ENCODE data around the gene SHF. TPM values are rescaled to one million over a fixed set of nuclear protein-coding genes. Genes with fewer than 3 reads are reported as not detected.

Gene SHF
- total RNA-seq, 1 donor: 3.3 TPM

DNA sequence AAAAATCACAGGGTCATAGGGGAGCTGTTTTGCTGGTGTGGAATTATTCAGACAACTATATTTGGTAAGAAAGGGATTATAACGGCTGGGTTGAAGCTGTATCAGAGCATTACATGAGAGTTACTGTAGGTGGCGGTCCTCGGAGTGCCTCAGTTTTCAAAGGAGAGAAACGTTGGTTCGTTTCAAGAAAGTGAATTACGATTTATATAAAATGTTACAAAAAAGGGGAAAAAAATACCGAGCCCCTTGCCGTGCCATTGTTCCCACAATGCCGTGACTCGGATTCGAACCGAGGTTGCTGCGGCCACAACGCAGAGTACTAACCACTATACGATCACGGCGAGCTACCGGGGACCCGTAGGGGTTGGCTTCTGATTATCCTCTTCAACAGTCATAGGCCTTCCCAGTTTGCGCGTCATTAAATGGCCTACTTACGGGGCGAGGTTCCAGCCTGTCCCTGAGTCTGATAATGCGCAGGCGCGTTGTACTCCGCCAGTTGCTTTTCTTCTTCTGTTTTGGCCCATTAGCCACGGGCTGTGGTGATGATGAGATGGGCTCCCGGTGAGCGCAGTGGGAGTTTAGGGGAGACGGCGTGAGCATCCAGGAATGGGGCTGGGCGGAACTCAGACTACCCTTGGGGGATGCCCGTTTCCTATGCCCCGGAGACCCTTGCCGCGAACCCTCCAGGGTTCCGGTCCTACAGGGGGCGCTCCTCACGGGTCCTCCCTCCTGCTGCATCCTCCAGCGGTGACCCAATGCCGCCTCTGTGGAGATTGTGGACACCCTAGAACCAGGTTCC, 10.8 kb upstream of the SHF start:
- Histone ChIP-seq H2AFZ (ENCODE audit: low read length) (peak overlapping the region; percentile 68), H4K20me1 (ENCODE audit: insufficient read depth, low read length) (no peaks in the 10 kb centered on the region), H3K27ac (ENCODE audit: low read depth, low read length) (peak overlapping the region; percentile 41), H3K9me3 (ENCODE audit: low read depth, low read length) (no peaks in the 10 kb centered on the region), H3K36me3 (ENCODE audit: insufficient read depth, low read length) (no peaks in the 10 kb centered on the region), H3K4me1 (ENCODE audit: insufficient read depth, low read length) (peaks cover 15% of the 10 kb centered on the region), H3K27me3 (ENCODE audit: insufficient read depth, low read length) (no peaks in the 10 kb centered on the region), H3K4me3 (ENCODE audit: insufficient read depth, low read length) (peak overlapping the region; percentile 71), H3K79me2 (ENCODE audit: insufficient read depth, low read length) (no peaks in the 10 kb centered on the region), H3K4me2 (ENCODE audit: insufficient read depth, low read length) (peak overlapping the region; percentile 97)
- DNase-seq (ENCODE audit: insufficient read length, low spot score, missing footprints): peak; percentile 97
- TF ChIP-seq, protein P1, sequence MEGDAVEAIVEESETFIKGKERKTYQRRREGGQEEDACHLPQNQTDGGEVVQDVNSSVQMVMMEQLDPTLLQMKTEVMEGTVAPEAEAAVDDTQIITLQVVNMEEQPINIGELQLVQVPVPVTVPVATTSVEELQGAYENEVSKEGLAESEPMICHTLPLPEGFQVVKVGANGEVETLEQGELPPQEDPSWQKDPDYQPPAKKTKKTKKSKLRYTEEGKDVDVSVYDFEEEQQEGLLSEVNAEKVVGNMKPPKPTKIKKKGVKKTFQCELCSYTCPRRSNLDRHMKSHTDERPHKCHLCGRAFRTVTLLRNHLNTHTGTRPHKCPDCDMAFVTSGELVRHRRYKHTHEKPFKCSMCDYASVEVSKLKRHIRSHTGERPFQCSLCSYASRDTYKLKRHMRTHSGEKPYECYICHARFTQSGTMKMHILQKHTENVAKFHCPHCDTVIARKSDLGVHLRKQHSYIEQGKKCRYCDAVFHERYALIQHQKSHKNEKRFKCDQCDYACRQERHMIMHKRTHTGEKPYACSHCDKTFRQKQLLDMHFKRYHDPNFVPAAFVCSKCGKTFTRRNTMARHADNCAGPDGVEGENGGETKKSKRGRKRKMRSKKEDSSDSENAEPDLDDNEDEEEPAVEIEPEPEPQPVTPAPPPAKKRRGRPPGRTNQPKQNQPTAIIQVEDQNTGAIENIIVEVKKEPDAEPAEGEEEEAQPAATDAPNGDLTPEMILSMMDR (IDR thresholded peaks at IDR 0.05; ENCODE audit: extremely low read depth, low read depth, low read length): peak; percentile 75

DNA sequence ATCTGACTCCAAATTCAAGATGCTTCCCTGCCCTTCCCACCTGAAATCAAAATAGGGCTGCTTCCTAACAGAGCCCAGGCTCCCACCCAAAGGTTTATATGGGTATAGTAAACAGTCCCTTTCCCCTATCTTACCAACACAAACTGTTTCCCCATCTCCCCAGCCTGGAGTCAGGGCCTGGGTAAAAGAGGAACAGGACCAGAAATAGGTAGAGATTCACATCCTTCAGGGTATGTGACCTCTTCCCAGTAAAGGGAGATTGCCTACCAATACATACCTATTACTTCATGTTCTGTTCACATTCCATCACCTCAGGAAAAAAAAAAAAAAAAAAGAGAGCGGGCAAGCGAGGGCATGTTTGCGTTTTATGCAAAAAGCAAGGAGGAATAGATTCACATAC, 9.7 kb upstream of the SHF start:
- no peak for DNase-seq (ENCODE audit: insufficient read length, low spot score, missing footprints)
- Histone ChIP-seq H3K27ac (ENCODE audit: low read depth, low read length) (no peak overlapping the region), H2AFZ (ENCODE audit: low read length) (no peak overlapping the region), H3K79me2 (ENCODE audit: insufficient read depth, low read length) (no peaks in the 10 kb centered on the region), H3K9me3 (ENCODE audit: low read depth, low read length) (no peaks in the 10 kb centered on the region), H3K27me3 (ENCODE audit: insufficient read depth, low read length) (no peaks in the 10 kb centered on the region), H4K20me1 (ENCODE audit: insufficient read depth, low read length) (no peaks in the 10 kb centered on the region), H3K4me3 (ENCODE audit: insufficient read depth, low read length) (no peak overlapping the region), H3K4me2 (ENCODE audit: insufficient read depth, low read length) (peak overlapping the region; percentile 97), H3K36me3 (ENCODE audit: insufficient read depth, low read length) (no peaks in the 10 kb centered on the region), H3K4me1 (ENCODE audit: insufficient read depth, low read length) (peaks cover 8% of the 10 kb centered on the region)
- TF ChIP-seq, protein P1 (IDR thresholded peaks at IDR 0.05; ENCODE audit: extremely low read depth, low read depth, low read length): no peak

DNA sequence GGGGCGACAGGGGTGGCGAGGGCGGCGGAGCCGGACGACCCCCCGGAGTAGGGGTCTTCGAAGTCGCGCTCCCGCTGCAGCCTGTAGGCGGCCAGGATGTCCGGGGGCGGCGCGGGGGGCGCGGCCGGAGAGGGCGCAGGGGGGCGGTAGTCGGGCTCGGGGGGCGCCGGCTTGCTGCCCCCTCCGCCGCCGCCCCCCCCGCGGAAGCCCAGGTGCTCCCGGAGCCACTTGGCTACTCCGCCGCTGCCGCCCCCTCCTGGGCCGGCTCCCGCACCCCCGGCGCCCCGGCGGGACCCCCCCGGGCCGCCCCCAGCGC, 230 bp downstream of the SHF start:
- Histone ChIP-seq H3K9me3 (ENCODE audit: low read depth, low read length) (no peaks in the 10 kb centered on the region), H2AFZ (ENCODE audit: low read length) (no peak overlapping the region), H3K79me2 (ENCODE audit: insufficient read depth, low read length) (no peaks in the 10 kb centered on the region), H3K4me2 (ENCODE audit: insufficient read depth, low read length) (peak overlapping the region; percentile 32), H3K4me1 (ENCODE audit: insufficient read depth, low read length) (peaks cover 16% of the 10 kb centered on the region), H3K36me3 (ENCODE audit: insufficient read depth, low read length) (no peaks in the 10 kb centered on the region), H3K27me3 (ENCODE audit: insufficient read depth, low read length) (peaks cover 37% of the 10 kb centered on the region), H3K27ac (ENCODE audit: low read depth, low read length) (no peak overlapping the region), H3K4me3 (ENCODE audit: insufficient read depth, low read length) (peak overlapping the region; percentile 46), H4K20me1 (ENCODE audit: insufficient read depth, low read length) (no peaks in the 10 kb centered on the region)
- TF ChIP-seq, protein P1 (IDR thresholded peaks at IDR 0.05; ENCODE audit: extremely low read depth, low read depth, low read length): no peak
- DNase-seq (ENCODE audit: insufficient read length, low spot score, missing footprints): no peak

DNA sequence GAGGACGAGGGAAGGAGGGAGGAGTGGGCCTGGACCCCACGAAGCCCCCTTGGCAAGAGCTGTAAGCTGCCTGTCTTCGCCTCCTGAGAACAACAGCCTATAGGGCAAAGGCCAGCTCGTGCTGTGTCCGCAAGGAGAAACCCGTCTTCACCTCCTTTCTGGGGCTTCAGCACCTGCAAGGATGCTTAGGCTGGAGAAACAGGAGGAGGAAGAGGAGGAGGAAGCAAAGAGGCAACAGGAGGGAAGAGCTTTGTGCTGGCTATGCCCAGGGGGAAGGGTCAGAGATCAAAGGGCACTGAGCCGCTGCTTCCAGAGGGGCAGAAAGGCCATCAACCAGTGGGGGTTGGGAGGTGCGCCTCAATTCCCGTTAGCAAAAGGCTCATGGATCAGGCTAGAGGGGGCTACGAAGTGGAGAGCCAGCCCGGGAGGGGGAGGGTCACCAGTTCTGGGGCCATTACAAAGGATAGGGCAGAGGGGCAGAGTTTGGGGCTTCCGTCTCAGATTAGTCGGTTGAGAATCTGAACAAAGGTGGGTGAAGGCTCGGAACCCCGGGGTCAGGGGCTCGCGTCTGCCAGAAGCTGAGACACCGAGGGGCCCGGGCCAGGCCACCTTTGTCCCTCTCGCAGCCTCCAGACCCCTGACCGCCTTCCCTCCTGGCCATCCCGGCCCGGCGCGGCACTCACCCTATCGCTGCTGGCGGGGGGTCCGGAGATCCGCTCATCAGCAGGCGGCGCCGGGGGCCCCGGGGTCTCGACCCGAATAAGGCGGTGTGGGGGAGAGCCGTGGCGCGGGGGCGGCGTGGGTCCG, 792 bp downstream of the SHF start:
- H2AFZ ChIP-seq (ENCODE audit: low read length): peak overlapping the region; percentile 56
- H3K4me2 ChIP-seq (ENCODE audit: insufficient read depth, low read length): peak overlapping the region; percentile 32
- TF ChIP-seq, protein P1 (IDR thresholded peaks at IDR 0.05; ENCODE audit: extremely low read depth, low read depth, low read length): no peak

More for the DNA sequence above, 792 bp downstream of the SHF start:
- H3K79me2 ChIP-seq (ENCODE audit: insufficient read depth, low read length): no peaks in the 10 kb centered on the region
- H3K4me3 ChIP-seq (ENCODE audit: insufficient read depth, low read length): peak overlapping the region; percentile 46
- H3K9me3 ChIP-seq (ENCODE audit: low read depth, low read length): no peaks in the 10 kb centered on the region
- H3K36me3 ChIP-seq (ENCODE audit: insufficient read depth, low read length): no peaks in the 10 kb centered on the region
- no peaks in the 10 kb centered on the region for H4K20me1 ChIP-seq (ENCODE audit: insufficient read depth, low read length)
- H3K27ac ChIP-seq (ENCODE audit: low read depth, low read length): no peak overlapping the region
- peaks cover 37% of the 10 kb centered on the region for H3K27me3 ChIP-seq (ENCODE audit: insufficient read depth, low read length)
- peak; percentile 66 for DNase-seq (ENCODE audit: insufficient read length, low spot score, missing footprints)
- peaks cover 16% of the 10 kb centered on the region for H3K4me1 ChIP-seq (ENCODE audit: insufficient read depth, low read length)

Measured in osteoblast (primary cell).